Naive thymus-derived CD4-positive, alpha-beta T cell (primary cell): Measurements from ENCODE around the gene RIC3. TPM values are rescaled to one million over a fixed set of nuclear protein-coding genes. Genes with fewer than 3 reads are reported as not detected.

ENCODE experiments used
- ATAC-seq: fragments of 150-1000 bp; cut with Tn5 transposase; 2 replicates; pipeline ENCODE4 v1.10.0; 2021; ENCODE audit warnings: mild to moderate bottlenecking, moderate library complexity
- CTCF ChIA-PET: fragments of 350-600 bp; sonication (Branson Sonifier 250); formaldehyde crosslinking; loops from one replicate; lab custom pipeline; 2021; ENCODE audit warnings: antibody characterized with exemption; lab: Charles Lee
- POLR2A ChIA-PET: fragments of 350-600 bp; sonication (Branson Sonifier 250); formaldehyde crosslinking; loops from one replicate; lab custom pipeline; 2021; ENCODE audit warnings: antibody characterized with exemption, inconsistent platforms; lab: Charles Lee
- DNase-seq, 9 donors: peaks; one replicate each; pipeline versions ENCODE4 v3.0.0 to v3.0.0-alpha.2; 2020 to 2022; ENCODE audit warnings: mixed read lengths in 1 of 9
- H3K27ac ChIP-seq: one replicate; pipeline ENCODE4 v1.7.0; 2013; ENCODE audit warnings: mild to moderate bottlenecking, low read depth, low read length, moderate library complexity
- H3K27me3 ChIP-seq, 2 donors: one replicate each; pipeline ENCODE4 v1.7.0; 2013; ENCODE audit warnings: low read length in 2 of 2, mild to moderate bottlenecking in 2 of 2, moderate library complexity in 2 of 2; ENCODE audit not compliant: control insufficient read depth in 2 of 2, insufficient read depth in 2 of 2
- H3K36me3 ChIP-seq, 3 experiments: 1 replicate in 2 of 3; 2 replicates in 1 of 3; pipeline ENCODE4 v1.7.0; 2013; ENCODE audit warnings: low read length in 3 of 3, mild to moderate bottlenecking in 3 of 3, moderate library complexity in 1 of 3; ENCODE audit not compliant: insufficient read depth in 3 of 3, control insufficient read depth in 2 of 3
- H3K4me1 ChIP-seq, 2 donors: one replicate each; pipeline ENCODE4 v1.7.0; 2013; ENCODE audit warnings: low read length in 2 of 2, mild to moderate bottlenecking in 2 of 2, moderate library complexity in 1 of 2; ENCODE audit not compliant: control insufficient read depth in 2 of 2, insufficient read depth in 2 of 2
- H3K4me3 ChIP-seq: 2 replicates; pipeline ENCODE4 v1.7.0; 2013; ENCODE audit warnings: mild to moderate bottlenecking, low read length
- H3K9me3 ChIP-seq, 3 experiments: 1 replicate in 2 of 3; 2 replicates in 1 of 3; pipeline ENCODE4 v1.7.0; 2013; ENCODE audit warnings: low read length in 3 of 3; ENCODE audit not compliant: control insufficient read depth in 2 of 3
- H3K27ac Mint-ChIP-seq, 9 donors: one replicate each; pipeline ENCODE4 v1.8.0; 2020 to 2022; ENCODE audit warnings: mixed read lengths in 9 of 9, mild to moderate bottlenecking in 8 of 9, moderate library complexity in 5 of 9, inconsistent platforms in 2 of 9
- H3K27me3 Mint-ChIP-seq, 5 donors: one replicate each; pipeline ENCODE4 v1.8.0; 2021 to 2022; ENCODE audit warnings: mixed read lengths in 5 of 5, mild to moderate bottlenecking in 1 of 5
- H3K36me3 Mint-ChIP-seq, 5 donors: one replicate each; pipeline ENCODE4 v1.8.0; 2020 to 2022; ENCODE audit warnings: mixed read lengths in 5 of 5, mild to moderate bottlenecking in 3 of 5, inconsistent platforms in 1 of 5
- H3K4me1 Mint-ChIP-seq, 7 donors: one replicate each; pipeline ENCODE4 v1.8.0; 2020 to 2022; ENCODE audit warnings: mixed read lengths in 7 of 7, mild to moderate bottlenecking in 3 of 7, inconsistent platforms in 1 of 7
- H3K4me3 Mint-ChIP-seq, 10 donors: one replicate each; pipeline ENCODE4 v1.8.0; 2020 to 2022; ENCODE audit warnings: mild to moderate bottlenecking in 10 of 10, mixed read lengths in 10 of 10, moderate library complexity in 6 of 10, inconsistent platforms in 2 of 10
- H3K9me3 Mint-ChIP-seq, 11 donors: one replicate each; pipeline ENCODE4 v1.8.0; 2020 to 2022; ENCODE audit warnings: mixed read lengths in 11 of 11, mild to moderate bottlenecking in 4 of 11, inconsistent platforms in 1 of 11, moderate library complexity in 1 of 11
- intact Hi-C, 2 donors: fragments of 100-400 bp; cut with micrococcal nuclease; formaldehyde crosslinking; loops; one replicate each; pipeline ENCODE4 v1.15.1; 2023
- polyA plus RNA-seq, 2 donors: library from polyadenylated mRNA; unstranded; fragments of 300-500 nt; fragmentation: Illumina TruSeq; gene quantifications; one replicate each; pipeline ENCODE4 v1.2.3, GENCODE V29; 2021
- total RNA-seq, 6 experiments: library from RNA in 5 of 6; stranded (reverse) in 5 of 6; gene quantifications; 1 replicate in 5 of 6; 2 replicates in 1 of 6; pipeline ENCODE4 v1.2.3 and lab custom pipeline; 2021 to 2026

RIC3 gene
- total and polyA plus RNA-seq, 7 experiments from 2014 or later = 2.5 to 66.9 (median 32.7) TPM

GRCh38 chr11:8202516-8203413 is 33.9 kb upstream of the RIC3 start:
- peaks cover 0 to 15% (median 8%) of the 10 kb centered on the region in 7 donors for H3K4me1 Mint-ChIP-seq
- Histone ChIP-seq H3K4me3 (no peak overlapping the region), H3K27me3 (no peaks in the 10 kb centered on the region), H3K36me3 (no peaks in the 10 kb centered on the region), H3K4me1 (no peaks in the 10 kb centered on the region), H3K27ac (no peak overlapping the region), H3K9me3 (no peaks in the 10 kb centered on the region)
- POLR2A ChIA-PET = no interaction called here
- intact Hi-C loops = no loop called here
- no peak overlapping the region for H3K4me3 Mint-ChIP-seq
- H3K9me3 Mint-ChIP-seq = peaks cover 0 to 3% (median 0%) of the 10 kb centered on the region in 11 donors
- H3K27ac Mint-ChIP-seq = no peak overlapping the region
- CTCF ChIA-PET = interaction anchor here (1.5 kb wide), 1 partner anchor 9 kb away, joined by 3 read pairs; no protein-coding TSS in a partner anchor
- peaks cover 27 to 59% (median 45%) of the 10 kb centered on the region in 5 donors for H3K27me3 Mint-ChIP-seq
- DNase-seq (no peak), ATAC-seq (no peak)
- H3K36me3 Mint-ChIP-seq = no peaks in the 10 kb centered on the region

GRCh38 chr11:8201644-8202365 is 33.0 kb upstream of the RIC3 start:
- Histone ChIP-seq H3K36me3 (no peaks in the 10 kb centered on the region), H3K4me1 (no peaks in the 10 kb centered on the region), H3K9me3 (no peaks in the 10 kb centered on the region), H3K27me3 (no peaks in the 10 kb centered on the region), H3K27ac (no peak overlapping the region), H3K4me3 (no peak overlapping the region)
- ChIA-PET POLR2A (no interaction called here), CTCF (interaction anchor here (1.2 to 1.5 kb wide), 2 partner anchors 8 to 10 kb away, joined by 3 read pairs; no protein-coding TSS in a partner anchor)
- peak; percentile 82 for ATAC-seq
- Mint-ChIP-seq H3K4me3 (no peak overlapping the region), H3K4me1 (peaks cover 0 to 11% (median 8%) of the 10 kb centered on the region in 7 donors), H3K27me3 (peaks cover 20 to 59% (median 42%) of the 10 kb centered on the region in 5 donors), H3K36me3 (no peaks in the 10 kb centered on the region), H3K9me3 (peaks cover 0 to 3% (median 0%) of the 10 kb centered on the region in 11 donors), H3K27ac (no peak overlapping the region)
- DNase-seq = no peak
- intact Hi-C loops = no loop called here

GRCh38 chr11:8199676-8200075 is 30.9 kb upstream of the RIC3 start:
- Histone ChIP-seq H3K27ac (no peak overlapping the region), H3K4me3 (no peak overlapping the region), H3K4me1 (no peaks in the 10 kb centered on the region), H3K36me3 (no peaks in the 10 kb centered on the region), H3K9me3 (no peaks in the 10 kb centered on the region), H3K27me3 (no peaks in the 10 kb centered on the region)
- DNase-seq = no peak
- ATAC-seq = no peak
- POLR2A ChIA-PET = no interaction called here
- intact Hi-C loops = no loop called here
- Mint-ChIP-seq H3K4me3 (no peak overlapping the region), H3K27me3 (peaks cover 7 to 56% (median 43%) of the 10 kb centered on the region in 5 donors), H3K4me1 (peaks cover 0 to 7% (median 0%) of the 10 kb centered on the region in 7 donors), H3K36me3 (no peaks in the 10 kb centered on the region), H3K27ac (no peak overlapping the region), H3K9me3 (peaks cover 0 to under 1% (median 0%) of the 10 kb centered on the region in 11 donors)
- CTCF ChIA-PET = no interaction called here

- Mint-ChIP-seq H3K36me3 (no peaks in the 10 kb centered on the region), H3K27ac (no peak overlapping the region), H3K4me3 (no peak overlapping the region), H3K27me3 (peaks cover 5 to 53% (median 49%) of the 10 kb centered on the region in 5 donors), H3K4me1 (peaks cover 0 to 5% (median 0%) of the 10 kb centered on the region in 7 donors), H3K9me3 (no peaks in the 10 kb centered on the region)
- Histone ChIP-seq H3K4me3 (no peak overlapping the region), H3K27me3 (no peaks in the 10 kb centered on the region), H3K9me3 (no peaks in the 10 kb centered on the region), H3K4me1 (no peaks in the 10 kb centered on the region), H3K36me3 (no peaks in the 10 kb centered on the region), H3K27ac (no peak overlapping the region)
- ATAC-seq (no peak), DNase-seq (no peak)
- POLR2A ChIA-PET = no interaction called here
- CTCF ChIA-PET = interaction anchor here (0.9 kb wide), 1 partner anchor 370 kb away, joined by 3 read pairs; no protein-coding TSS in a partner anchor
- intact Hi-C loops = no loop called here
These were observed 27.9 kb upstream of the RIC3 start for GRCh38 chr11:8196749-8197148.

- POLR2A ChIA-PET = no interaction called here
- Mint-ChIP-seq H3K4me1 (peaks cover 0 to 5% (median 0%) of the 10 kb centered on the region in 7 donors), H3K36me3 (no peaks in the 10 kb centered on the region), H3K9me3 (peaks cover 0 to 2% (median 0%) of the 10 kb centered on the region in 11 donors), H3K27me3 (peaks cover 5 to 59% (median 53%) of the 10 kb centered on the region in 5 donors), H3K27ac (no peak overlapping the region), H3K4me3 (no peak overlapping the region)
- Histone ChIP-seq H3K9me3 (no peaks in the 10 kb centered on the region), H3K27ac (no peak overlapping the region), H3K36me3 (no peaks in the 10 kb centered on the region), H3K4me3 (no peak overlapping the region), H3K27me3 (no peaks in the 10 kb centered on the region), H3K4me1 (no peaks in the 10 kb centered on the region)
- no peak for ATAC-seq
- CTCF ChIA-PET = no interaction called here
- intact Hi-C loops = loop anchor here in 1 of 2 donors (2.0 kb wide), 1 partner anchor 70 kb away; no protein-coding TSS in a partner anchor
- no peak for DNase-seq
These were observed 26.1 kb upstream of the RIC3 start for GRCh38 chr11:8194956-8195355.

- Histone ChIP-seq H3K27me3 (no peaks in the 10 kb centered on the region), H3K9me3 (no peaks in the 10 kb centered on the region), H3K36me3 (no peaks in the 10 kb centered on the region), H3K27ac (no peak overlapping the region), H3K4me1 (no peaks in the 10 kb centered on the region), H3K4me3 (no peak overlapping the region)
- ATAC-seq = no peak
- H3K9me3 Mint-ChIP-seq = peaks cover 0 to 2% (median 0%) of the 10 kb centered on the region in 11 donors
- no peak overlapping the region for H3K4me3 Mint-ChIP-seq
- H3K4me1 Mint-ChIP-seq = peaks cover 0 to 5% (median 0%) of the 10 kb centered on the region in 7 donors
- ChIA-PET POLR2A (no interaction called here), CTCF (interaction anchor here (0.5 to 2.0 kb wide), 4 partner anchors 8 to 374 kb away, joined by 3 to 8 read pairs (median 4); partner anchors contain the start of gene LMO1)
- H3K36me3 Mint-ChIP-seq = no peaks in the 10 kb centered on the region
- DNase-seq = no peak
- intact Hi-C loops = loop anchor here (1.0 kb wide), 2 partner anchors 71 to 373 kb away; no protein-coding TSS in a partner anchor
- H3K27ac Mint-ChIP-seq = no peak overlapping the region
- peaks cover 3 to 49% (median 45%) of the 10 kb centered on the region in 5 donors for H3K27me3 Mint-ChIP-seq
These were observed 24.0 kb upstream of the RIC3 start for GRCh38 chr11:8192896-8193209.
